ENCODE measurements around the gene TMEM38B.
"Not testable (repeated sequence)": the region's sequence is repeated elsewhere in the genome, so short reads cannot be mapped to it uniquely, and the experiment has no call there.

TMEM38B gene

GRCh38 chr9:105698348-105698870 lies 4.1 kb downstream of the TMEM38B start:
- H3K27me3 Mint-ChIP-seq = peaks cover 5% of the 10 kb centered on the region
- no peak overlapping the region for H3K4me3 Mint-ChIP-seq
- no peak overlapping the region for H3K27ac Mint-ChIP-seq
- H3K9me3 Mint-ChIP-seq = no peaks in the 10 kb centered on the region
- peaks cover 6% of the 10 kb centered on the region for H3K36me3 Mint-ChIP-seq (ENCODE audit: low read depth)
- no peak for DNase-seq
- H3K4me1 Mint-ChIP-seq (ENCODE audit: low read depth) = peaks cover 56% of the 10 kb centered on the region

GRCh38 chr9:105700668-105701067 lies 6.3 kb downstream of the TMEM38B start:
- DNase-seq = no peak
- Mint-ChIP-seq H3K4me1 (ENCODE audit: low read depth) (peaks cover 45% of the 10 kb centered on the region), H3K27ac (no peak overlapping the region), H3K36me3 (ENCODE audit: low read depth) (peaks cover 8% of the 10 kb centered on the region), H3K4me3 (no peak overlapping the region), H3K9me3 (no peaks in the 10 kb centered on the region), H3K27me3 (no peaks in the 10 kb centered on the region)

- H3K4me3 Mint-ChIP-seq = no peak overlapping the region
- H3K27ac Mint-ChIP-seq = no peak overlapping the region
- H3K4me1 Mint-ChIP-seq (ENCODE audit: low read depth) = peaks cover 41% of the 10 kb centered on the region
- no peaks in the 10 kb centered on the region for H3K27me3 Mint-ChIP-seq
- H3K36me3 Mint-ChIP-seq (ENCODE audit: low read depth) = peaks cover 9% of the 10 kb centered on the region
- H3K9me3 Mint-ChIP-seq = no peaks in the 10 kb centered on the region
- DNase-seq = no peak
Observed at GRCh38 chr9:105701145-105701544, 6.8 kb downstream of the TMEM38B start.

GRCh38 chr9:105702207-105702606 lies 7.9 kb downstream of the TMEM38B start:
- Mint-ChIP-seq H3K4me1 (ENCODE audit: low read depth) (peaks cover 36% of the 10 kb centered on the region), H3K4me3 (no peak overlapping the region), H3K27me3 (no peaks in the 10 kb centered on the region), H3K27ac (no peak overlapping the region), H3K36me3 (ENCODE audit: low read depth) (peaks cover 13% of the 10 kb centered on the region), H3K9me3 (no peaks in the 10 kb centered on the region)
- no peak for DNase-seq

GRCh38 chr9:105703638-105704037 lies 9.3 kb downstream of the TMEM38B start:
- H3K36me3 Mint-ChIP-seq (ENCODE audit: low read depth) = peaks cover 15% of the 10 kb centered on the region
- peaks cover 34% of the 10 kb centered on the region for H3K4me1 Mint-ChIP-seq (ENCODE audit: low read depth)
- not testable (repeated sequence) for H3K27me3 Mint-ChIP-seq, H3K27ac Mint-ChIP-seq, H3K9me3 Mint-ChIP-seq, H3K4me3 Mint-ChIP-seq, DNase-seq

- Mint-ChIP-seq H3K27me3 (no peaks in the 10 kb centered on the region), H3K4me3 (no peak overlapping the region), H3K27ac (no peak overlapping the region), H3K4me1 (ENCODE audit: low read depth) (peaks cover 12% of the 10 kb centered on the region), H3K36me3 (ENCODE audit: low read depth) (peaks cover 29% of the 10 kb centered on the region), H3K9me3 (no peaks in the 10 kb centered on the region)
- no peak for DNase-seq
Observed at GRCh38 chr9:105706156-105706555, 11.8 kb downstream of the TMEM38B start.

- DNase-seq = no peak
- H3K36me3 Mint-ChIP-seq (ENCODE audit: low read depth) = peaks cover 27% of the 10 kb centered on the region
- H3K4me3 Mint-ChIP-seq = no peak overlapping the region
- no peaks in the 10 kb centered on the region for H3K27me3 Mint-ChIP-seq
- H3K27ac Mint-ChIP-seq = peak overlapping the region; percentile 22
- H3K9me3 Mint-ChIP-seq = no peaks in the 10 kb centered on the region
- H3K4me1 Mint-ChIP-seq (ENCODE audit: low read depth) = peaks cover 7% of the 10 kb centered on the region
Observed at GRCh38 chr9:105708405-105708804, 14.1 kb downstream of the TMEM38B start.

- Mint-ChIP-seq H3K36me3 (ENCODE audit: low read depth) (peaks cover 30% of the 10 kb centered on the region), H3K9me3 (no peaks in the 10 kb centered on the region), H3K27me3 (no peaks in the 10 kb centered on the region), H3K4me3 (no peak overlapping the region), H3K27ac (no peak overlapping the region), H3K4me1 (ENCODE audit: low read depth) (peaks cover 7% of the 10 kb centered on the region)
- no peak for DNase-seq
Observed at GRCh38 chr9:105710638-105711037, 16.3 kb downstream of the TMEM38B start.

- Mint-ChIP-seq H3K27me3 (no peaks in the 10 kb centered on the region), H3K36me3 (ENCODE audit: low read depth) (peaks cover 24% of the 10 kb centered on the region), H3K4me1 (ENCODE audit: low read depth) (peaks cover 7% of the 10 kb centered on the region), H3K27ac (no peak overlapping the region), H3K9me3 (no peaks in the 10 kb centered on the region), H3K4me3 (no peak overlapping the region)
- DNase-seq = no peak
Observed at GRCh38 chr9:105711867-105712266, 17.5 kb downstream of the TMEM38B start.

- H3K9me3 Mint-ChIP-seq = no peaks in the 10 kb centered on the region
- peaks cover 7% of the 10 kb centered on the region for H3K4me1 Mint-ChIP-seq (ENCODE audit: low read depth)
- H3K27me3 Mint-ChIP-seq = no peaks in the 10 kb centered on the region
- no peak overlapping the region for H3K27ac Mint-ChIP-seq
- no peak for DNase-seq
- H3K36me3 Mint-ChIP-seq (ENCODE audit: low read depth) = peaks cover 23% of the 10 kb centered on the region
- H3K4me3 Mint-ChIP-seq = no peak overlapping the region
Observed at GRCh38 chr9:105712297-105712696, 18.0 kb downstream of the TMEM38B start.

- no peaks in the 10 kb centered on the region for H3K27me3 Mint-ChIP-seq
- no peak overlapping the region for H3K27ac Mint-ChIP-seq
- no peaks in the 10 kb centered on the region for H3K9me3 Mint-ChIP-seq
- H3K4me3 Mint-ChIP-seq = no peak overlapping the region
- peaks cover 7% of the 10 kb centered on the region for H3K4me1 Mint-ChIP-seq (ENCODE audit: low read depth)
- H3K36me3 Mint-ChIP-seq (ENCODE audit: low read depth) = peaks cover 23% of the 10 kb centered on the region
- DNase-seq = no peak
Observed at GRCh38 chr9:105712773-105713172, 18.4 kb downstream of the TMEM38B start.

- Mint-ChIP-seq H3K9me3 (no peaks in the 10 kb centered on the region), H3K27me3 (no peaks in the 10 kb centered on the region), H3K36me3 (ENCODE audit: low read depth) (peaks cover 20% of the 10 kb centered on the region), H3K4me3 (no peak overlapping the region), H3K27ac (no peak overlapping the region), H3K4me1 (ENCODE audit: low read depth) (peaks cover 3% of the 10 kb centered on the region)
- no peak for DNase-seq
Observed at GRCh38 chr9:105713260-105714019, 19.1 kb downstream of the TMEM38B start.

- peaks cover 17% of the 10 kb centered on the region for H3K36me3 Mint-ChIP-seq (ENCODE audit: low read depth)
- no peaks in the 10 kb centered on the region for H3K9me3 Mint-ChIP-seq
- no peaks in the 10 kb centered on the region for H3K27me3 Mint-ChIP-seq
- DNase-seq = no peak
- no peak overlapping the region for H3K27ac Mint-ChIP-seq
- no peaks in the 10 kb centered on the region for H3K4me1 Mint-ChIP-seq (ENCODE audit: low read depth)
- no peak overlapping the region for H3K4me3 Mint-ChIP-seq
Observed at GRCh38 chr9:105714020-105714331, 19.6 kb downstream of the TMEM38B start.

GRCh38 chr9:105716146-105716545 lies 21.8 kb downstream of the TMEM38B start:
- Mint-ChIP-seq H3K9me3 (no peaks in the 10 kb centered on the region), H3K27ac (no peak overlapping the region), H3K36me3 (ENCODE audit: low read depth) (peaks cover 5% of the 10 kb centered on the region), H3K27me3 (no peaks in the 10 kb centered on the region), H3K4me1 (ENCODE audit: low read depth) (no peaks in the 10 kb centered on the region), H3K4me3 (no peak overlapping the region)
- DNase-seq = no peak

- no peaks in the 10 kb centered on the region for H3K9me3 Mint-ChIP-seq
- no peak for DNase-seq
- no peaks in the 10 kb centered on the region for H3K4me1 Mint-ChIP-seq (ENCODE audit: low read depth)
- H3K36me3 Mint-ChIP-seq (ENCODE audit: low read depth) = peaks cover 24% of the 10 kb centered on the region
- no peak overlapping the region for H3K4me3 Mint-ChIP-seq
- H3K27me3 Mint-ChIP-seq = no peaks in the 10 kb centered on the region
- no peak overlapping the region for H3K27ac Mint-ChIP-seq
Observed at GRCh38 chr9:105722099-105722498, 27.8 kb downstream of the TMEM38B start.

Data from activated T-cell treated with anti-CD3 and anti-CD28 coated beads, Interleukin-2, amount 50 U/mL, for 24 hours (primary cell).